H1 (cell line): Measurements from ENCODE around the gene SMARCE1. TPM values are rescaled to one million over a fixed set of nuclear protein-coding genes. Genes with fewer than 3 reads are reported as not detected.

Experiments used
- BACH1 ChIP-seq: IDR thresholded peaks from 2 replicates; pipeline ENCODE4 v1.6.1; 2012; ENCODE audit warnings: low read length, improper control_type of control experiment
- CHD2 ChIP-seq: IDR thresholded peaks from 2 replicates; pipeline ENCODE4 v1.6.1; 2012; ENCODE audit warnings: low read length, improper control_type of control experiment
- CTCF ChIP-seq, 3 experiments: IDR thresholded peaks; 1 replicate in 2 of 3; 2 replicates in 1 of 3; pipeline versions ENCODE4 v1.5.1 to v1.6.1; 2011; ENCODE audit warnings: low read length in 3 of 3, mild to moderate bottlenecking in 3 of 3, inconsistent platforms in 2 of 3, low read depth in 1 of 3, moderate library complexity in 1 of 3; ENCODE audit not compliant: insufficient read depth in 1 of 3; ENCODE audit errors: control extremely low read depth in 1 of 3
- FOSL1 ChIP-seq: IDR thresholded peaks from 2 replicates; pipeline ENCODE4 v1.6.1; 2011; ENCODE audit warnings: mild to moderate bottlenecking, low read depth, low read length, moderate library complexity; ENCODE audit not compliant: insufficient read depth
- HDAC6 ChIP-seq: IDR thresholded peaks from one replicate; pipeline ENCODE4 v1.7.1; 2012; ENCODE audit warnings: low read depth, mild to moderate bottlenecking, inconsistent platforms, low read length, moderate library complexity
- JUN ChIP-seq: IDR thresholded peaks from 2 replicates; pipeline ENCODE4 v1.6.1; 2011; ENCODE audit warnings: low read depth, mild to moderate bottlenecking, improper control_type of control experiment, low read length
- RXRA ChIP-seq: IDR thresholded peaks from 2 replicates; pipeline ENCODE4 v1.6.1; 2011; ENCODE audit warnings: low read depth, mild to moderate bottlenecking, low read length, moderate library complexity; ENCODE audit not compliant: insufficient read depth
- SIRT6 ChIP-seq: IDR thresholded peaks from one replicate; pipeline ENCODE4 v1.7.1; 2012; ENCODE audit warnings: low read length, inconsistent platforms
- polyA plus RNA-seq, 7 experiments: library from polyadenylated mRNA; depleted of rRNA in 3 of 7; stranded (reverse) in 5 of 7; unstranded in 2 of 7; fragments of >200 nt in 5 of 7; fragments of 200-250 nt in 2 of 7; gene quantifications; 1 replicate in 5 of 7; 2 replicates in 1 of 7; 4 replicates in 1 of 7; pipeline versions ENCODE4 v1.2.1 to v1.2.3, GENCODE V29; 2011 to 2013; ENCODE audit warnings: missing spikeins in 2 of 7, mixed read lengths in 2 of 7
- total RNA-seq: library from RNA; stranded (reverse); fragmentation: NEBNext Ultra II Directional; extraction: Animal tissue kit (Norgen Biotek cat#: 25700); gene quantifications from 2 replicates; pipeline ENCODE4 v1.2.1, GENCODE V29; 2021

The SMARCE1 gene
- total and polyA plus RNA-seq, 2 of the 8 experiments (the other 6 are each of a cell fraction or from before 2014, with no cell fraction given) = 30.7 to 131 TPM

DNA sequence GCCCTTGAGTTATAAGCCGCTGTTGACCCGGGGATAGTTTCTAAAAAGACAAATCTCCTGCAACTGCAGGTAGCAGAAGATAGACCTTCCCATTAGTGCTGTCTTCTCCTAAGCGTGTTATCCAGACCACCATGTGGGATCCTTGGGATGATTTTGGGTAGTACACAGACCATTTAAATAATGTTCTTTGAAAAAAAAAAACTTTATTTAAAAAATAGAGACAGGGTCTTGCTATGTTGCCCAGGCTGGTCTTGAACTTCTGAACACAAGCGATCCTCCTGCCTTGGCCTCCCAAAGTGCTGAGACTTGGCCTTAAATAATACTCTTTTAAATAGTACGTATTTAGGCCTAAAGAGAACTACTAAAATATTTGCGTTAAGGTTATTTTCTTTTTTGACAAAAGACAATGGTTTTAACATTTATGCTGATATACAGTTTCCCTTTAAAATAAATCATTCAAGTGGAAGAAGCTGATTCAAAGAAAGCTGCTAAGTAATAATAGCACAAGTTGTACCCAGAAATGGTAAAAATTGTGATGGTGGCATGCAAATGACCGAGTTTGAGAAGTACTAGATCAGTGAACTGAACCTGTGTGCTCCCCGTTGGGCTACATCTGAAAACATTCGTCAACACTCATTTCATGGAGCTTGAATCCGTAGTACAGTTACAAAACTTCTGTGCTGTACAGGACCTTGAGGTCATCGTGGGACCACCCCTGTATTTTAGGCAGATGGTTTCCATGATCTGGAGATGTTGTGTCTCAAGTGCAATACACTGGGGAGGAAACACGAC is 24.0 kb downstream of the SMARCE1 start (continued):
- no peak for TF ChIP-seq HDAC6
- no peak for TF ChIP-seq CTCF (IDR thresholded peaks at IDR 0.05; ENCODE audit: control extremely low read depth in 1 of 3, insufficient read depth in 1 of 3, low read depth in 1 of 3, low read length in 3 of 3)
- no peak for TF ChIP-seq JUN
- TF ChIP-seq RXRA = no peak
- no peak for TF ChIP-seq BACH1
- no peak for TF ChIP-seq FOSL1
- TF ChIP-seq SIRT6 = no peak
- no peak for TF ChIP-seq CHD2
